ENCODE measurements around the gene TBC1D10A.

DNA sequence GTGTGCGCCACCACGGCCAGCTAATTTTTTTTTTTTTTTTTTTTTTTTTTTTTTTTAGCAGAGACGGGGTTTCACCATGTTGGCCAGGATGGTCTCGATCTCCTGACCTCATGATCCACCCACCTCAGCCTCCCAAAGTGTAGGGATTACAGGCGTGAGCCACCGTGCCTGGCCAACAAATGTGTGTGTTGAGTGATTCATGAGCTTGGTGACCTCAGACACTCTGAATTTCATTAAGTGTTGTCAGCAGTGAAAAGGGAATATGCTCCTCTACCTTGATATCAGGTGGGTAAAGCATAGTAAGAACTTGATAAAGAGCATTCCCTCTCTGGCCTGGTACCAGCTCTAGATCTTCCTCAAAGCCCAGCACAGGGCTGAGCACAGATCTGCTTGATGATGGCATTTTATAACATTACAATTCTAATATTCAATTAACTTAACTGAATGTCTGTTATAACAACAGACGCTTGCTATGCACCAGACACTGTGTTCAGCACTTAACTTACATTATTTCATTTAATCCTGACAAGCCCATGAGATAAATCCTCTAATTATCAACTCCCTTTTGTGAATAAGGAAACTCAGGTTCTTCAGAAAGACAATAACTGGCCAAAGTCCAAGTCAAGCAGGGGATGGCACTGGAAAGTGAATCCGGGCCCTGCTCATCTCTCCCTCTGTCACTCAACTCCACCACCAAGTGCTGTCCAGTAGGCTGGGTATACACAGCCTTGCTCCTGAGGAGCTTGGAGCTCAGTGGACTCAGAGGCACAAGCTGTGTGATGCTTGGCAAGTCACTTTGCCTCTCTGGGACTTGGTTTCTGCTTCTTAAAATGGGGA is 13.0 kb downstream of the TBC1D10A start:
- TF ChIP-seq, protein P1, sequence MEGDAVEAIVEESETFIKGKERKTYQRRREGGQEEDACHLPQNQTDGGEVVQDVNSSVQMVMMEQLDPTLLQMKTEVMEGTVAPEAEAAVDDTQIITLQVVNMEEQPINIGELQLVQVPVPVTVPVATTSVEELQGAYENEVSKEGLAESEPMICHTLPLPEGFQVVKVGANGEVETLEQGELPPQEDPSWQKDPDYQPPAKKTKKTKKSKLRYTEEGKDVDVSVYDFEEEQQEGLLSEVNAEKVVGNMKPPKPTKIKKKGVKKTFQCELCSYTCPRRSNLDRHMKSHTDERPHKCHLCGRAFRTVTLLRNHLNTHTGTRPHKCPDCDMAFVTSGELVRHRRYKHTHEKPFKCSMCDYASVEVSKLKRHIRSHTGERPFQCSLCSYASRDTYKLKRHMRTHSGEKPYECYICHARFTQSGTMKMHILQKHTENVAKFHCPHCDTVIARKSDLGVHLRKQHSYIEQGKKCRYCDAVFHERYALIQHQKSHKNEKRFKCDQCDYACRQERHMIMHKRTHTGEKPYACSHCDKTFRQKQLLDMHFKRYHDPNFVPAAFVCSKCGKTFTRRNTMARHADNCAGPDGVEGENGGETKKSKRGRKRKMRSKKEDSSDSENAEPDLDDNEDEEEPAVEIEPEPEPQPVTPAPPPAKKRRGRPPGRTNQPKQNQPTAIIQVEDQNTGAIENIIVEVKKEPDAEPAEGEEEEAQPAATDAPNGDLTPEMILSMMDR (conservative IDR thresholded peaks at IDR 0.05; ENCODE audit: low read depth in 2 of 2) = no peak
- TF ChIP-seq POLR2AphosphoS5 (IDR thresholded peaks at IDR 0.05; ENCODE audit: low read depth) (no peak), JUNB (IDR thresholded peaks at IDR 0.05; ENCODE audit: unreplicated experiment) (no peak), EZH2 (IDR thresholded peaks at IDR 0.05; ENCODE audit: low read depth, unreplicated experiment) (no peak), EZH2phosphoT487 (IDR thresholded peaks at IDR 0.05; ENCODE audit: unreplicated experiment) (no peak), STAT1 (IDR thresholded peaks at IDR 0.05; ENCODE audit: unreplicated experiment) (no peak), ZNF331 (CRISPR knock-in tag; IDR thresholded peaks at IDR 0.05; ENCODE audit: low read depth) (no peak), ZNF114 (CRISPR knock-in tag; IDR thresholded peaks at IDR 0.05) (no peak), CREB1 (CRISPR knock-in tag; IDR thresholded peaks at IDR 0.05; ENCODE audit: low read depth) (no peak)
- TF ChIP-seq, protein P2, sequence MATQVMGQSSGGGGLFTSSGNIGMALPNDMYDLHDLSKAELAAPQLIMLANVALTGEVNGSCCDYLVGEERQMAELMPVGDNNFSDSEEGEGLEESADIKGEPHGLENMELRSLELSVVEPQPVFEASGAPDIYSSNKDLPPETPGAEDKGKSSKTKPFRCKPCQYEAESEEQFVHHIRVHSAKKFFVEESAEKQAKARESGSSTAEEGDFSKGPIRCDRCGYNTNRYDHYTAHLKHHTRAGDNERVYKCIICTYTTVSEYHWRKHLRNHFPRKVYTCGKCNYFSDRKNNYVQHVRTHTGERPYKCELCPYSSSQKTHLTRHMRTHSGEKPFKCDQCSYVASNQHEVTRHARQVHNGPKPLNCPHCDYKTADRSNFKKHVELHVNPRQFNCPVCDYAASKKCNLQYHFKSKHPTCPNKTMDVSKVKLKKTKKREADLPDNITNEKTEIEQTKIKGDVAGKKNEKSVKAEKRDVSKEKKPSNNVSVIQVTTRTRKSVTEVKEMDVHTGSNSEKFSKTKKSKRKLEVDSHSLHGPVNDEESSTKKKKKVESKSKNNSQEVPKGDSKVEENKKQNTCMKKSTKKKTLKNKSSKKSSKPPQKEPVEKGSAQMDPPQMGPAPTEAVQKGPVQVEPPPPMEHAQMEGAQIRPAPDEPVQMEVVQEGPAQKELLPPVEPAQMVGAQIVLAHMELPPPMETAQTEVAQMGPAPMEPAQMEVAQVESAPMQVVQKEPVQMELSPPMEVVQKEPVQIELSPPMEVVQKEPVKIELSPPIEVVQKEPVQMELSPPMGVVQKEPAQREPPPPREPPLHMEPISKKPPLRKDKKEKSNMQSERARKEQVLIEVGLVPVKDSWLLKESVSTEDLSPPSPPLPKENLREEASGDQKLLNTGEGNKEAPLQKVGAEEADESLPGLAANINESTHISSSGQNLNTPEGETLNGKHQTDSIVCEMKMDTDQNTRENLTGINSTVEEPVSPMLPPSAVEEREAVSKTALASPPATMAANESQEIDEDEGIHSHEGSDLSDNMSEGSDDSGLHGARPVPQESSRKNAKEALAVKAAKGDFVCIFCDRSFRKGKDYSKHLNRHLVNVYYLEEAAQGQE (IDR thresholded peaks at IDR 0.05; ENCODE audit: unreplicated experiment) = no peak
- TF ChIP-seq, protein P3, sequence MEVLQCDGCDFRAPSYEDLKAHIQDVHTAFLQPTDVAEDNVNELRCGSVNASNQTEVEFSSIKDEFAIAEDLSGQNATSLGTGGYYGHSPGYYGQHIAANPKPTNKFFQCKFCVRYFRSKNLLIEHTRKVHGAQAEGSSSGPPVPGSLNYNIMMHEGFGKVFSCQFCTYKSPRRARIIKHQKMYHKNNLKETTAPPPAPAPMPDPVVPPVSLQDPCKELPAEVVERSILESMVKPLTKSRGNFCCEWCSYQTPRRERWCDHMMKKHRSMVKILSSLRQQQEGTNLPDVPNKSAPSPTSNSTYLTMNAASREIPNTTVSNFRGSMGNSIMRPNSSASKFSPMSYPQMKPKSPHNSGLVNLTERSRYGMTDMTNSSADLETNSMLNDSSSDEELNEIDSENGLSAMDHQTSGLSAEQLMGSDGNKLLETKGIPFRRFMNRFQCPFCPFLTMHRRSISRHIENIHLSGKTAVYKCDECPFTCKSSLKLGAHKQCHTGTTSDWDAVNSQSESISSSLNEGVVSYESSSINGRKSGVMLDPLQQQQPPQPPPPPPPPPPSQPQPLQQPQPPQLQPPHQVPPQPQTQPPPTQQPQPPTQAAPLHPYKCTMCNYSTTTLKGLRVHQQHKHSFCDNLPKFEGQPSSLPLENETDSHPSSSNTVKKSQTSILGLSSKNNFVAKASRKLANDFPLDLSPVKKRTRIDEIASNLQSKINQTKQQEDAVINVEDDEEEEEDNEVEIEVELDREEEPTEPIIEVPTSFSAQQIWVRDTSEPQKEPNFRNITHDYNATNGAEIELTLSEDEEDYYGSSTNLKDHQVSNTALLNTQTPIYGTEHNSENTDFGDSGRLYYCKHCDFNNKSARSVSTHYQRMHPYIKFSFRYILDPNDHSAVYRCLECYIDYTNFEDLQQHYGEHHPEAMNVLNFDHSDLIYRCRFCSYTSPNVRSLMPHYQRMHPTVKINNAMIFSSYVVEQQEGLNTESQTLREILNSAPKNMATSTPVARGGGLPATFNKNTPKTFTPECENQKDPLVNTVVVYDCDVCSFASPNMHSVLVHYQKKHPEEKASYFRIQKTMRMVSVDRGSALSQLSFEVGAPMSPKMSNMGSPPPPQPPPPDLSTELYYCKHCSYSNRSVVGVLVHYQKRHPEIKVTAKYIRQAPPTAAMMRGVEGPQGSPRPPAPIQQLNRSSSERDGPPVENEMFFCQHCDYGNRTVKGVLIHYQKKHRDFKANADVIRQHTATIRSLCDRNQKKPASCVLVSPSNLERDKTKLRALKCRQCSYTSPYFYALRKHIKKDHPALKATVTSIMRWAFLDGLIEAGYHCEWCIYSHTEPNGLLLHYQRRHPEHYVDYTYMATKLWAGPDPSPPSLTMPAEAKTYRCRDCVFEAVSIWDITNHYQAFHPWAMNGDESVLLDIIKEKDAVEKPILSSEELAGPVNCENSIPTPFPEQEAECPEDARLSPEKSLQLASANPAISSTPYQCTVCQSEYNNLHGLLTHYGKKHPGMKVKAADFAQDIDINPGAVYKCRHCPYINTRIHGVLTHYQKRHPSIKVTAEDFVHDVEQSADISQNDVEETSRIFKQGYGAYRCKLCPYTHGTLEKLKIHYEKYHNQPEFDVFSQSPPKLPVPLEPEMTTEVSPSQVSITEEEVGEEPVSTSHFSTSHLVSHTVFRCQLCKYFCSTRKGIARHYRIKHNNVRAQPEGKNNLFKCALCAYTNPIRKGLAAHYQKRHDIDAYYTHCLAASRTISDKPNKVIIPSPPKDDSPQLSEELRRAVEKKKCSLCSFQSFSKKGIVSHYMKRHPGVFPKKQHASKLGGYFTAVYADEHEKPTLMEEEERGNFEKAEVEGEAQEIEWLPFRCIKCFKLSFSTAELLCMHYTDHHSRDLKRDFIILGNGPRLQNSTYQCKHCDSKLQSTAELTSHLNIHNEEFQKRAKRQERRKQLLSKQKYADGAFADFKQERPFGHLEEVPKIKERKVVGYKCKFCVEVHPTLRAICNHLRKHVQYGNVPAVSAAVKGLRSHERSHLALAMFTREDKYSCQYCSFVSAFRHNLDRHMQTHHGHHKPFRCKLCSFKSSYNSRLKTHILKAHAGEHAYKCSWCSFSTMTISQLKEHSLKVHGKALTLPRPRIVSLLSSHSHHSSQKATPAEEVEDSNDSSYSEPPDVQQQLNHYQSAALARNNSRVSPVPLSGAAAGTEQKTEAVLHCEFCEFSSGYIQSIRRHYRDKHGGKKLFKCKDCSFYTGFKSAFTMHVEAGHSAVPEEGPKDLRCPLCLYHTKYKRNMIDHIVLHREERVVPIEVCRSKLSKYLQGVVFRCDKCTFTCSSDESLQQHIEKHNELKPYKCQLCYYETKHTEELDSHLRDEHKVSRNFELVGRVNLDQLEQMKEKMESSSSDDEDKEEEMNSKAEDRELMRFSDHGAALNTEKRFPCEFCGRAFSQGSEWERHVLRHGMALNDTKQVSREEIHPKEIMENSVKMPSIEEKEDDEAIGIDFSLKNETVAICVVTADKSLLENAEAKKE (CRISPR knock-in tag; IDR thresholded peaks at IDR 0.05) = no peak
- TF ChIP-seq, protein P4, sequence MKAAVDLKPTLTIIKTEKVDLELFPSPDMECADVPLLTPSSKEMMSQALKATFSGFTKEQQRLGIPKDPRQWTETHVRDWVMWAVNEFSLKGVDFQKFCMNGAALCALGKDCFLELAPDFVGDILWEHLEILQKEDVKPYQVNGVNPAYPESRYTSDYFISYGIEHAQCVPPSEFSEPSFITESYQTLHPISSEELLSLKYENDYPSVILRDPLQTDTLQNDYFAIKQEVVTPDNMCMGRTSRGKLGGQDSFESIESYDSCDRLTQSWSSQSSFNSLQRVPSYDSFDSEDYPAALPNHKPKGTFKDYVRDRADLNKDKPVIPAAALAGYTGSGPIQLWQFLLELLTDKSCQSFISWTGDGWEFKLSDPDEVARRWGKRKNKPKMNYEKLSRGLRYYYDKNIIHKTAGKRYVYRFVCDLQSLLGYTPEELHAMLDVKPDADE (IDR thresholded peaks at IDR 0.05) = no peak
